WI38 (cell line): ENCODE measurements around the gene CLCN3.

Source experiments
- H3K4me3 ChIP-seq: 2 replicates; pipeline ENCODE4 v1.5.1; 2011; ENCODE audit warnings: low read depth, mild to moderate bottlenecking, control low read depth, low read length
- TF ChIP-seq, protein P1 (sequence below): IDR thresholded peaks from 2 replicates; pipeline ENCODE4 v1.5.1; 2012; ENCODE audit warnings: low read depth, mild to moderate bottlenecking, control low read depth, low read length

Gene CLCN3

DNA sequence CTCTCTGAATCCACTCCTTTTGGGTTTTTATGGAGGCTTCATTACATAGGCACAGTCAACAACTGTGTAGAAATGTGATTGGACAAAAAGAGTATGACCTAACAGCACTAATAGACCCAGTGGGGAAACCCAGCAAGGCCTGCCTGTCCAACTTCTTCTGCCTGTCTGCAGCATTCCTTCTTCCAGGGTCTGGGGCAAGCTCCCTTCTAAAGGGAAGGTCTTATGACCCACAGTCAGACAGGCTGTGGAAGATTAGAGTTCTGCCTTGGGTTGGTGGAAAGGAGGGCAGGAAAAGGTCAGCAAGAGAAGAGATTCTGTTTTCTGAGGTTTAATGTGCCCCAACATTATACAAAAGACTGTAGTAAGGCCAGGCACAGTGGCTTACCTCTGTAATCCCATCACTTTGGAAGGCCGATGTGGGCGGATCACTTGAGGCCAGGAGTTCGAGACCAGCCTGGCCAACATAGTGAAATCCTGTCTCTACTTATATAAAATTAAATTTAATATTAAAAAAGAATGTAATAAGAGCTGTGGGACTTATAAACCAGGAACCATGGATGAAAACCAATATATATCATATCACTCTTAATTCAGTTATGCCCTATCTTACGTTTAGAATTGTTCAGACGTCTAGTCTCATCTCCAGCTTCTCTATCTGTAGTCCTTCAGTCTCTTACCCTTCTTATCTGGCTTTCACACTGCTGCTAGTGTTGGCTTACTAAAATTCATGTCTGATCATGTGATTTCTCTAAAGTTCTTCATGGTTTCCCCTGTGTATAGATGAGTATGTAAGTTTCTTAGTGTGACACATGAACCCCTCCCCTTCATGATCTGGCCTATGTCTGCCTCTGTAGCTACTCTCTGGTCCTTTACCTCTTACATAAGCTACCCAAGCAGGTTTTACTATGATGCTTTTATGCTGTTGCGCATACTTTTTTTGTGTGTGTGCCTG is 6.2 kb downstream of the CLCN3 start:
- no peak overlapping the region for H3K4me3 ChIP-seq
- TF ChIP-seq, protein P1, sequence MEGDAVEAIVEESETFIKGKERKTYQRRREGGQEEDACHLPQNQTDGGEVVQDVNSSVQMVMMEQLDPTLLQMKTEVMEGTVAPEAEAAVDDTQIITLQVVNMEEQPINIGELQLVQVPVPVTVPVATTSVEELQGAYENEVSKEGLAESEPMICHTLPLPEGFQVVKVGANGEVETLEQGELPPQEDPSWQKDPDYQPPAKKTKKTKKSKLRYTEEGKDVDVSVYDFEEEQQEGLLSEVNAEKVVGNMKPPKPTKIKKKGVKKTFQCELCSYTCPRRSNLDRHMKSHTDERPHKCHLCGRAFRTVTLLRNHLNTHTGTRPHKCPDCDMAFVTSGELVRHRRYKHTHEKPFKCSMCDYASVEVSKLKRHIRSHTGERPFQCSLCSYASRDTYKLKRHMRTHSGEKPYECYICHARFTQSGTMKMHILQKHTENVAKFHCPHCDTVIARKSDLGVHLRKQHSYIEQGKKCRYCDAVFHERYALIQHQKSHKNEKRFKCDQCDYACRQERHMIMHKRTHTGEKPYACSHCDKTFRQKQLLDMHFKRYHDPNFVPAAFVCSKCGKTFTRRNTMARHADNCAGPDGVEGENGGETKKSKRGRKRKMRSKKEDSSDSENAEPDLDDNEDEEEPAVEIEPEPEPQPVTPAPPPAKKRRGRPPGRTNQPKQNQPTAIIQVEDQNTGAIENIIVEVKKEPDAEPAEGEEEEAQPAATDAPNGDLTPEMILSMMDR: no peak

DNA sequence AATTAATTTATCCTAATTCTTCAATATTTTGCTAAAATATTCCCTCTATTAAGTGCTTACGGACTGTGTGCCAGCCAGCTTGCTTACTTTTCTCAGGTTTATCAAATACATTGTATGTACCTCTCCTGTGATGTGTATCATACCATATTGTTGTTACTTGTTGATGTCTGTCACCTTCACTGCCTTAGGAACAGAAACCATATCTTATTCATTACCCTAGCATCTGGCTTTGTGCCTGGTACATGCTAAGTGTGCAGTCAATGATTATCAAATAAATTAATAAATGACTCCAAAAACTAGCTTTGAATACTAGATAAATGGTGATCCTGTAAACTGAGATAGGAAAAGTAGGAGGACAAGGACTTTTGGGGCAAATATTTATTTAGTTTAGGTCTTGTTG is 6.9 kb downstream of the CLCN3 start:
- H3K4me3 ChIP-seq: no peak overlapping the region
- TF ChIP-seq, protein P1: no peak

DNA sequence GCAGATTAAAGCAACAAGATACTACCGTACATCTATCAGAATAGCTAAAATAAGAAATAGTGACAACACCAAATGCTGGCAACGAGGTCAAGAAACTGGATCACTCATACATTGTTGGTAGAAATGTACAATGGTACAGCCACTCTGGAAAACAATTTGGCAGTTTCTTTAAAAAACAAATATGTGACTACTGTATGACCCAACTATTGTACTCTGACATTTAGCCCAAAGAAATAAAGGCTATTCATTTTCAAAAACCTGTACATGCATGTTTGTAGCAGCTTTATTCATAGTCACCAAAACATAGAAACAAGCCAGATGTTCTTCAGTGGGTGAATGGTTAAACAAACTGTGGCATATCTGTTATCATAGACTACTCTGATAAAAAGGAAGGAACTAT is 8.2 kb downstream of the CLCN3 start:
- TF ChIP-seq, protein P1: no peak
- no peak overlapping the region for H3K4me3 ChIP-seq

DNA sequence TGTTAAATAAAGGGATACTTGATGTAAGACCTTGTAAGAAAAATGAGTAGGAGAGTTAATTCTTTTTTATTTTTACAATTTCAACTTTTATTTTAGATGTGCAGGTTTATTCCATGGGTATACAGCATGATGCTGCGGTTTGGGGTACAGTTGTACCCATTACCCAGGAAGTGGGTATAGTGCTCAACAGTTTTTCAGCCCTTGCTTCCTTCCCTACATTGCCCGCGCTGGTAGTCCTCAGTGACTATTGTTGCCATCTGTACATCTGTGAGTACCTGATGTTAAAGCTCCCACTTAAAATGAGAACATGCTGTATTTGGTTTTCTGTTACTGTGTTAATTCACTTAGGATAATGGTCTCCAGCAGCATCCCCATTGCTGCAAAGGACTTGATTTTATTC is 9.7 kb downstream of the CLCN3 start:
- H3K4me3 ChIP-seq: no peak overlapping the region
- TF ChIP-seq, protein P1: no peak

DNA sequence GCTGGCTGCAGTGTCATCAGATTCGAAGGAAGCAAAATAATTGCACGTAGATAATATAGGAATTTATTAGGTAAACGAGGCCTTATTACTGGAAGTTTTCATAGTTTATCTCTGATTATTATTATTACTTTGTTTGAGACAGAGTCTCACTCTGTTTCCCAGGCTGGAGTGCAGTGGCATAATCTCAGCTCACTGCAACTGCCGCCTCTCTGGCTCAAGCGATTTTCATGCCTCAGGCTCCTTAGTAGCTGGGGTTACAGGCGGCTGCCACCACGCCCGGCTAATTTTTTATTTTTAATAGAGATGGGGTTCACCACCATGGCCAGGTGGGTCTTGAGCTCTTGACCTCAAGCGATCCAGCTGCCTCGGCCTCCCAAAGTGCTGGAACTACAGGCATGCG is 12.5 kb downstream of the CLCN3 start:
- TF ChIP-seq, protein P1: no peak
- H3K4me3 ChIP-seq: no peak overlapping the region

DNA sequence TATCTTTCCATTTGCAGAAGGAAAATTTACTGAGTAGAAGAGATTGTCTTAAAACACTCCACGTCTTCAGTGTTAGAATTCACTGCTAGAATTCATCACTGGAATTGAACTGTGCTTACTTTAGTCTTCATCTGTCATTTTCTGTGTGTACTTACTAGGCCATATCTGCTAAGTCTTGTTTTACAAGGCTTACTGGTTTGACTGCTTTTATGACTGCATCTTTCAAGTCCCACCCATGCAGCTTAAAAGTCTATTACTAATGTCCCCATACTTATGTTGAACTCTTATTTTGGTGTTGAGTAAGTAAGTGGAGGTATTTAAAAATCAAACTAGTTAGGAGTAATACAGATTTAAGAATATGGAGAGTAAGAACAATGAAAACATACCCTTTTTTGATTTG is 14.6 kb downstream of the CLCN3 start:
- no peak overlapping the region for H3K4me3 ChIP-seq
- TF ChIP-seq, protein P1: no peak

DNA sequence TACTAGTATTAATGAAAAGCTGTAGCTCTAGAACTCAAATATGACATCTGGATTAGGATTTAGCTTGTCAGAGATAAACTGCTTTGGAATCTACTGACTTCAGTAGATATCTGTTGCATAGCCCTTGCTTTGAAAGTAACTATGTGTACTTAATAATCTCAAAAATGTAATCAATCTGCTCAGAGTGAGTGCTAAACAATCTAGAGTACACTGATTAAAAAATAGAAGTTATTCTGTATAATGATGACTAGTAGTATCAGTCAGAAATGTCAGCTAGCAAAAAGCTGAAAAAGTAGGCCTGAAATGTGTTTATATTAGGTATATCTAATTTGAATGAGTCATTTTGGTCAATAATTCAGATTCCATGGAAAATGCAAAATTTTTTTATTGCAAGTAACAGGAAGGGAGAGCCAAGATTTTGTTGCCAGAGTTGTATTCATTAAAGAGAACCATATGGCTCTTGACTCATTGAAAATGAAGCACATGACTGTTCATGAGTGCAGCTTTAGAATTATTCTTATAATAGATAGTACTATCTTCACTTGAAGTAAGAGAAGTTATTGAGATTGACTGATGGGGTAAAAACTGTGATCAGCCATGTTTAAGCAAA is 20.0 kb downstream of the CLCN3 start:
- TF ChIP-seq, protein P1: no peak

More for the DNA sequence above, 20.0 kb downstream of the CLCN3 start:
- no peak overlapping the region for H3K4me3 ChIP-seq
